Osteoblast (primary cell): ENCODE data around the gene AJUBA. TPM values are rescaled to one million over a fixed set of nuclear protein-coding genes. Genes with fewer than 3 reads are reported as not detected.
"Not testable (repeated sequence)": the region's sequence is repeated elsewhere in the genome, so short reads cannot be mapped to it uniquely, and the experiment has no call there.

Experiments used
- DNase-seq: peaks from one replicate; pipeline ENCODE4 v3.0.0; 2011; ENCODE audit warnings: low spot score, mixed read lengths; ENCODE audit not compliant: insufficient read length; ENCODE audit errors: missing footprints
- H2AFZ ChIP-seq: 2 replicates; pipeline ENCODE4 v1.6.0; 2011; ENCODE audit warnings: mild to moderate bottlenecking, low read length
- H3K27ac ChIP-seq: 2 replicates; pipeline ENCODE4 v1.5.1; 2011; ENCODE audit warnings: mild to moderate bottlenecking, low read depth, low read length, moderate library complexity
- H3K27me3 ChIP-seq: 2 replicates; pipeline ENCODE4 v1.6.0; 2012; ENCODE audit warnings: mild to moderate bottlenecking, control low read depth, inconsistent platforms, low read length, moderate library complexity; ENCODE audit not compliant: insufficient read depth
- H3K36me3 ChIP-seq: 2 replicates; pipeline ENCODE4 v1.5.1; 2011; ENCODE audit warnings: mild to moderate bottlenecking, low read length, control low read depth, moderate library complexity; ENCODE audit not compliant: insufficient read depth
- H3K4me1 ChIP-seq: 2 replicates; pipeline ENCODE4 v1.5.1; 2011; ENCODE audit warnings: mild to moderate bottlenecking, low read length, control low read depth, moderate library complexity; ENCODE audit not compliant: insufficient read depth
- H3K4me2 ChIP-seq: 2 replicates; pipeline ENCODE4 v1.6.0; 2011; ENCODE audit warnings: mild to moderate bottlenecking, low read length; ENCODE audit not compliant: insufficient read depth
- H3K4me3 ChIP-seq: fragments of 200-600 bp; sonication (generic); 3 replicates; pipeline ENCODE4 v1.5.1; 2012; ENCODE audit warnings: mild to moderate bottlenecking, low read length, inconsistent platforms; ENCODE audit not compliant: insufficient read depth
- H3K79me2 ChIP-seq: 2 replicates; pipeline ENCODE4 v1.6.0; 2012; ENCODE audit warnings: mild to moderate bottlenecking, low read length, control low read depth, inconsistent platforms; ENCODE audit not compliant: insufficient read depth
- H3K9me3 ChIP-seq: 2 replicates; pipeline ENCODE4 v1.5.1; 2011; ENCODE audit warnings: low read depth, low read length, control low read depth
- H4K20me1 ChIP-seq: 2 replicates; pipeline ENCODE4 v1.6.0; 2012; ENCODE audit warnings: mild to moderate bottlenecking, low read length, control low read depth; ENCODE audit not compliant: insufficient read depth
- total RNA-seq: library from RNA; depleted of rRNA; stranded (reverse); fragments of >200 nt; gene quantifications from 2 replicates; pipeline ENCODE4 v1.2.3, GENCODE V29; 2012
- TF ChIP-seq, protein P1 (sequence below): IDR thresholded peaks from 2 replicates; pipeline ENCODE4 v1.5.1; 2011; ENCODE audit warnings: mild to moderate bottlenecking, low read depth, low read length, moderate library complexity; ENCODE audit errors: extremely low read depth

Gene AJUBA
- total RNA-seq, 1 donor, result 74.9 TPM

DNA sequence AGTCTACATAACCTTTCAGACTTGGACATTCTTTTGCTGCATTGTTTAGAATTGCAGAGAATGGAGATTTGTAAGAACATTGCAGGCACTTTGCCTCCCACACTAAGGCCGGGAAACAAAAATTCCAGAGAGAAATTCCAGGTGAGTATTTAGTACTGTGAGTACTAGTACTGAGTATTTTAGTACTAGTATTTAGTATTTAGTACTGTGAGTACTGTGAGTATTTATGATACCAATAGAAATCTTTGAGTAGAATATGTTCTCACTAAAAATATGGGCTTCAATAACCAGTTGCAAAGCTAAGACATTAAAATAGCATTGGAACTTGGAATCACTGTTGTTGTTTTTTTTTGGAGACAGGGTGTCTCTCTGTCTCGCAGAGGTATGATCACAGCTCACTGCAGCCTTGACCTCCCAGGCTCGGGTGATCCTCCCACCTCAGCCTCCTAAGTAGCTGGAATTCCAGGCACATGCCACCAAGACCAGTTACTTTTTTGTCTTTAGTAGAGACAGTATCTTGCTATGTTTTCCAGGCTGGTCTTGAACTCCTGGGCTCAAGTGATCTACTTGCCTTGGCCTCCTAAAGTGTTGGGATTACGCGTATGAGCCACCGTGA, 20.2 kb downstream of the AJUBA start:
- H3K4me2 ChIP-seq, result no peak overlapping the region
- no peak for DNase-seq
- no peak overlapping the region for H3K4me3 ChIP-seq
- H4K20me1 ChIP-seq, result no peaks in the 10 kb centered on the region
- no peaks in the 10 kb centered on the region for H3K79me2 ChIP-seq
- H2AFZ ChIP-seq, result no peak overlapping the region
- TF ChIP-seq, protein P1, sequence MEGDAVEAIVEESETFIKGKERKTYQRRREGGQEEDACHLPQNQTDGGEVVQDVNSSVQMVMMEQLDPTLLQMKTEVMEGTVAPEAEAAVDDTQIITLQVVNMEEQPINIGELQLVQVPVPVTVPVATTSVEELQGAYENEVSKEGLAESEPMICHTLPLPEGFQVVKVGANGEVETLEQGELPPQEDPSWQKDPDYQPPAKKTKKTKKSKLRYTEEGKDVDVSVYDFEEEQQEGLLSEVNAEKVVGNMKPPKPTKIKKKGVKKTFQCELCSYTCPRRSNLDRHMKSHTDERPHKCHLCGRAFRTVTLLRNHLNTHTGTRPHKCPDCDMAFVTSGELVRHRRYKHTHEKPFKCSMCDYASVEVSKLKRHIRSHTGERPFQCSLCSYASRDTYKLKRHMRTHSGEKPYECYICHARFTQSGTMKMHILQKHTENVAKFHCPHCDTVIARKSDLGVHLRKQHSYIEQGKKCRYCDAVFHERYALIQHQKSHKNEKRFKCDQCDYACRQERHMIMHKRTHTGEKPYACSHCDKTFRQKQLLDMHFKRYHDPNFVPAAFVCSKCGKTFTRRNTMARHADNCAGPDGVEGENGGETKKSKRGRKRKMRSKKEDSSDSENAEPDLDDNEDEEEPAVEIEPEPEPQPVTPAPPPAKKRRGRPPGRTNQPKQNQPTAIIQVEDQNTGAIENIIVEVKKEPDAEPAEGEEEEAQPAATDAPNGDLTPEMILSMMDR, result no peak
- H3K4me1 ChIP-seq, result no peaks in the 10 kb centered on the region
- no peak overlapping the region for H3K27ac ChIP-seq
- H3K36me3 ChIP-seq, result no peaks in the 10 kb centered on the region
- no peaks in the 10 kb centered on the region for H3K9me3 ChIP-seq
- H3K27me3 ChIP-seq, result no peaks in the 10 kb centered on the region

DNA sequence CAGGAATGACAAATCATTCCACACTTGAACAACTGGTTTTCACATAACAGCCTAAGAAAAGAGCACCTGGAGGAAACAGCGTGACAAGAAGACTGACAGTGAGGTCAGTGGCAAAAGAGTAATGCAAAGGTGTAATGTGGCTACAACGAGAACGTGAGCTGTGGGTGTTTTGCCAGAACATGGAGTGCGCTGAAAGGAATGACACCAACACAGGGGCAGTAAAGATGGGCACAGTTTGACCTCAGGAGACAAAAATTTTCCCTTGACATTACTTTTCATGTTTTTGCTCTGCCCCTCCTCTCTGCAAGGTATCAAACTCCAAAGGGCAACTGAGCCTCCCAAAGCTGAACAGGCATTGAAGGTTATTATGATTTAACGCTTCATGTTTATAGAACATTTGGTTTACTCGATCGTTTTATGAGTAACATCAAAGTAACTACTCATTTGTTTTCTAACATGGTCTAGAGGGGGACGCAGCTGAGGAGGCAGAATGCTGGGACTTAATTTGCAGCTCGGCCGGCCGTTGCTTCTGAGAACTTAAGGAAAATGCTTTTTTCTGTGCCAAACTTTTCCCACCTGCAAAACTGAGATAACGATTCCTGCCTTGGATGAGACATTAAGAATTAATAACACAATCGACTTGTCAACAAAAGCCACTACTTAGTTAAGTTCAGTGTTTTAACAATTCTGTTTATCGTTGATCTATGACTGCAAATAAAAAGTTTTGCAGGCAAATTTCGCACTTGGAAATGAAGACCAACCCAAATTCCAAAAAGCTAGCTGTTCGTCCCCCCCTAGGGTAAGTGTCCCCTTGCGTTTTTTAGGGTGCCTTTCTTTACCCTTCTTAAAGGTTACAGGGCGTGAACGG, 26.4 kb downstream of the AJUBA start:
- Histone ChIP-seq H3K27ac (peak overlapping the region; percentile 61), H3K79me2 (peaks cover 2% of the 10 kb centered on the region), H2AFZ (peak overlapping the region; percentile 98), H3K27me3 (no peaks in the 10 kb centered on the region), H3K4me3 (peak overlapping the region; percentile 81), H3K4me2 (peak overlapping the region; percentile 82), H4K20me1 (no peaks in the 10 kb centered on the region), H3K9me3 (no peaks in the 10 kb centered on the region), H3K36me3 (peaks cover 10% of the 10 kb centered on the region), H3K4me1 (peaks cover 11% of the 10 kb centered on the region)
- TF ChIP-seq, protein P1, result no peak
- DNase-seq, result peak; percentile 46

DNA sequence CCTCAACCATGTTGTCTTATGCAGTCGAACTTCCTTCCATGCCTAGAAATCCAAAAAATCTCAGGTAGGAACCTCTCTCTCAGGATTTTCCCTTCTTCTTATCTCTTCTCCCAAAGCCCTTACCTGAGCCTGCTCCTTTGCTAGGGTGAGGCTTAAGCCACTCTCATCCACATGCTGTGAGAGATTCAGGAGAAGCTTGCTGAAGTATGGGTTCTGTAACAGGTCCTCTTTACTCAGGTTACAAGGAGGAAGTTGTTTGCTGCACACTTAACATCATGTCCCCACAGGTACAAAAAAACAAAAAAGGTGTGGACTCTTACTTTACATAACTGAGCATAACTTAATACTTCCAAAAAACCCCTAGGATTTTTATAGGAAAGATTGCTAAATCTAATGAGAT, 29.9 kb downstream of the AJUBA start:
- H3K27me3 ChIP-seq, result no peaks in the 10 kb centered on the region
- H3K4me1 ChIP-seq, result peaks cover 11% of the 10 kb centered on the region
- H3K4me2 ChIP-seq, result no peak overlapping the region
- H3K9me3 ChIP-seq, result no peaks in the 10 kb centered on the region
- no peak overlapping the region for H2AFZ ChIP-seq
- H3K4me3 ChIP-seq, result no peak overlapping the region
- no peaks in the 10 kb centered on the region for H4K20me1 ChIP-seq
- peaks cover 2% of the 10 kb centered on the region for H3K79me2 ChIP-seq
- H3K27ac ChIP-seq, result no peak overlapping the region
- TF ChIP-seq, protein P1, result no peak
- peaks cover 10% of the 10 kb centered on the region for H3K36me3 ChIP-seq
- DNase-seq, result no peak

DNA sequence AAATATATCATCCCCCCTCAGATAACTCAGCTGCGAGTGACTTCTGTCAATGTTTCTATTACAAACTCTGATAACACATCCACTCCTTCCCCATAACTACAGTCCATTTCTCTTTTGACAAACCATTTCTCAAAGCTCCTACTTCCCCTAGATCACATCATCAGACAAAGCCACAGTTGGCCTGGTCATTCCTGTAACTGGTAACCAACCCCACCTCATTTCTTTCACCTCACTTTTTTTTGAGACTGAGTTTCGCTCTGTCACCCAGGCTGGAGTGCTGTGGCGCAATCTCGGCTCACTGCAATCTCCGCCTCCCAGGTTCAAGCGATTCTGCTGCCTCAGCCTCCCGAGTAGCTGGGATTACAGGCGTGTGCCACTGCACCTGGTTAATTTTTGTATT, 30.6 kb downstream of the AJUBA start:
- H4K20me1 ChIP-seq, H3K4me2 ChIP-seq, H3K79me2 ChIP-seq, H3K27me3 ChIP-seq, H3K27ac ChIP-seq, H3K9me3 ChIP-seq, H2AFZ ChIP-seq, H3K4me3 ChIP-seq, DNase-seq: not testable (repeated sequence)
- H3K4me1 ChIP-seq, result peaks cover 11% of the 10 kb centered on the region
- peaks cover 13% of the 10 kb centered on the region for H3K36me3 ChIP-seq
